GM12878 (cell line): Measurements from ENCODE around the gene INSC.

Source experiments
- BMI1 ChIP-seq: fragments of 450-650 bp; IDR thresholded peaks from 2 replicates; pipeline ENCODE4 v1.6.1; 2016; ENCODE audit warnings: mild to moderate bottlenecking, moderate library complexity, borderline replicate concordance
- CTCF ChIP-seq, 3 experiments: IDR thresholded peaks in 2 of 3; conservative IDR thresholded peaks in 1 of 3; 2 replicates each; pipeline ENCODE4 v1.5.1; 2011; ENCODE audit warnings: low read depth in 3 of 3, low read length in 3 of 3, mild to moderate bottlenecking in 3 of 3, control low read depth in 2 of 3, moderate library complexity in 2 of 3, inconsistent platforms in 1 of 3, mixed read lengths in 1 of 3; ENCODE audit not compliant: control insufficient read depth in 2 of 3, insufficient read depth in 1 of 3; ENCODE audit errors: extremely low read depth in 1 of 3
- KDM1A ChIP-seq: fragments of 200-600 bp; sonication (generic); IDR thresholded peaks from 2 replicates; pipeline ENCODE4 v1.6.1; 2016; ENCODE audit warnings: borderline replicate concordance
- MEF2A ChIP-seq: IDR thresholded peaks from 2 replicates; pipeline ENCODE4 v1.6.1; 2011; ENCODE audit warnings: low read depth, mild to moderate bottlenecking, low read length, moderate library complexity; ENCODE audit not compliant: insufficient read depth
- MXI1 ChIP-seq: fragments of 150-350 bp; IDR thresholded peaks from 2 replicates; pipeline ENCODE4 v1.6.1; 2011; ENCODE audit warnings: low read depth, mild to moderate bottlenecking, inconsistent platforms, low read length, improper control_type of control experiment
- NBN ChIP-seq: fragments of 450-650 bp; IDR thresholded peaks from 2 replicates; pipeline ENCODE4 v1.6.1; 2016
- POLR2AphosphoS5 ChIP-seq: IDR thresholded peaks from 2 replicates; pipeline ENCODE4 v1.6.1; 2011; ENCODE audit warnings: mild to moderate bottlenecking, low read length, inconsistent platforms
- SP1 ChIP-seq: IDR thresholded peaks from one replicate; pipeline ENCODE4 v1.6.1; 2011; ENCODE audit warnings: low read depth, low read length
- SREBF2 ChIP-seq: IDR thresholded peaks from 2 replicates; pipeline ENCODE4 v1.6.1; 2012; ENCODE audit warnings: mild to moderate bottlenecking, low read length
- ZNF384 ChIP-seq: IDR thresholded peaks from 2 replicates; pipeline ENCODE4 v1.6.1; 2012; ENCODE audit warnings: low read depth, mild to moderate bottlenecking, low read length, improper control_type of control experiment, borderline replicate concordance

GRCh38 chr11:15115686-15116085, 963 bp downstream of the INSC start:
- TF ChIP-seq SP1 (no peak), BMI1 (no peak), CTCF (IDR thresholded peaks at IDR 0.05 in 2 of 3, conservative IDR thresholded peaks at IDR 0.05 in 1 of 3; ENCODE audit: control insufficient read depth in 2 of 3, extremely low read depth in 1 of 3, insufficient read depth in 1 of 3, low read depth in 3 of 3, low read length in 3 of 3) (no peak), MEF2A (no peak), ZNF384 (no peak), POLR2AphosphoS5 (no peak), MXI1 (no peak), SREBF2 (no peak), NBN (no peak), KDM1A (no peak)
